Neural progenitor cell (in vitro differentiated cells): Measurements from ENCODE around the gene HAUS8. TPM values are rescaled to one million over a fixed set of nuclear protein-coding genes. Genes with fewer than 3 reads are reported as not detected.
"Not testable (repeated sequence)": the region's sequence is repeated elsewhere in the genome, so short reads cannot be mapped to it uniquely, and the experiment has no call there.

Experiments used
- DNase-seq: peaks from one replicate; pipeline ENCODE4 v3.0.0-alpha.2; 2016; ENCODE audit warnings: low spot score
- H2AFZ ChIP-seq: fragments of 200-600 bp; sonication (generic); replicated peaks from 2 replicates; pipeline ENCODE4 v1.6.1; 2016; ENCODE audit warnings: antibody characterized with exemption
- H3F3A ChIP-seq: fragments of 200-600 bp; sonication (generic); 2 replicates; pipeline ENCODE4 v1.6.1; 2016; ENCODE audit warnings: antibody characterized with exemption, low read depth
- H3K27ac ChIP-seq: fragments of 200-600 bp; sonication (generic); 2 replicates; pipeline ENCODE4 v1.5.1; 2016; ENCODE audit warnings: mild to moderate bottlenecking
- H3K27me3 ChIP-seq: fragments of 200-600 bp; sonication (generic); 2 replicates; pipeline ENCODE4 v1.6.1; 2016; ENCODE audit warnings: mild to moderate bottlenecking, moderate library complexity
- H3K36me3 ChIP-seq: fragments of 200-600 bp; sonication (generic); 2 replicates; pipeline ENCODE4 v1.5.1; 2016
- H3K4me1 ChIP-seq: fragments of 200-600 bp; sonication (generic); 2 replicates; pipeline ENCODE4 v1.6.1; 2016; ENCODE audit warnings: mixed run types
- H3K4me2 ChIP-seq: fragments of 200-600 bp; sonication (generic); 2 replicates; pipeline ENCODE4 v1.6.1; 2016
- H3K4me3 ChIP-seq: fragments of 200-600 bp; sonication (generic); 2 replicates; pipeline ENCODE4 v1.5.1; 2016
- H3K79me2 ChIP-seq: fragments of 200-600 bp; sonication (generic); 2 replicates; pipeline ENCODE4 v1.6.1; 2016; ENCODE audit warnings: low read depth
- H3K9ac ChIP-seq: fragments of 200-600 bp; sonication (generic); 2 replicates; pipeline ENCODE4 v1.6.1; 2016
- H3K9me3 ChIP-seq: fragments of 200-600 bp; sonication (generic); 2 replicates; pipeline ENCODE4 v1.5.1; 2016; ENCODE audit warnings: low read depth
- H4K20me1 ChIP-seq: fragments of 200-600 bp; sonication (generic); 2 replicates; pipeline ENCODE4 v1.6.1; 2016; ENCODE audit warnings: low read depth
- H3K27ac Mint-ChIP-seq: 3 replicates; pipeline ENCODE4 v1.8.0; 2021; ENCODE audit warnings: mixed read lengths
- H3K27me3 Mint-ChIP-seq: 2 replicates; pipeline ENCODE4 v1.8.0; 2022; ENCODE audit warnings: low read depth, mild to moderate bottlenecking, inconsistent platforms, moderate library complexity, mixed read lengths; ENCODE audit not compliant: insufficient read depth
- H3K36me3 Mint-ChIP-seq: 3 replicates; pipeline ENCODE4 v1.8.0; 2021; ENCODE audit warnings: mixed read lengths
- H3K4me1 Mint-ChIP-seq: 3 replicates; pipeline ENCODE4 v1.8.0; 2021; ENCODE audit warnings: mixed read lengths
- H3K4me3 Mint-ChIP-seq: 3 replicates; pipeline ENCODE4 v1.8.0; 2021; ENCODE audit warnings: mild to moderate bottlenecking, moderate library complexity, mixed read lengths
- H3K9me3 Mint-ChIP-seq: 3 replicates; pipeline ENCODE4 v1.8.0; 2020; ENCODE audit warnings: mixed read lengths
- CTCF ChIP-seq: fragments of 200-600 bp; sonication (generic); IDR thresholded peaks from 2 replicates; pipeline ENCODE4 v1.5.1; 2017; ENCODE audit warnings: antibody characterized with exemption, mild to moderate bottlenecking
- EZH2 ChIP-seq: fragments of 200-600 bp; sonication (generic); IDR thresholded peaks from 2 replicates; pipeline ENCODE4 v1.6.1; 2017; ENCODE audit warnings: antibody characterized with exemption, mild to moderate bottlenecking, moderate library complexity
- EZH2phosphoT487 ChIP-seq: fragments of 200-600 bp; sonication (generic); IDR thresholded peaks from 2 replicates; pipeline ENCODE4 v1.6.1; 2017; ENCODE audit warnings: antibody characterized with exemption
- total RNA-seq: library from RNA; depleted of rRNA; stranded (reverse); fragments of >200 nt; gene quantifications from 2 replicates; pipeline ENCODE4 v1.2.3, GENCODE V29; 2015; ENCODE audit warnings: low replicate concordance

HAUS8 gene
- total RNA-seq, 1 donor from 2014 or later = 15.6 TPM

GRCh38 chr19:17109300-17109699, 34.0 kb upstream of the HAUS8 start:
- no peak for DNase-seq
- H3K79me2 ChIP-seq = no peaks in the 10 kb centered on the region
- H3K4me2 ChIP-seq = no peak overlapping the region
- Mint-ChIP-seq H3K4me1 (peaks cover 10% of the 10 kb centered on the region), H3K9me3 (no peaks in the 10 kb centered on the region), H3K27me3 (peaks cover 4% of the 10 kb centered on the region), H3K36me3 (peaks cover 17% of the 10 kb centered on the region), H3K4me3 (no peak overlapping the region), H3K27ac (no peak overlapping the region)
- no peak for TF ChIP-seq EZH2
- TF ChIP-seq CTCF = no peak
- no peak for TF ChIP-seq EZH2phosphoT487
- H3K9me3 ChIP-seq = no peaks in the 10 kb centered on the region
- H3K4me1 ChIP-seq = peaks cover 5% of the 10 kb centered on the region
- peaks cover 1% of the 10 kb centered on the region for H3F3A ChIP-seq
- peaks cover 19% of the 10 kb centered on the region for H4K20me1 ChIP-seq
- no peaks in the 10 kb centered on the region for H3K27me3 ChIP-seq
- no peak overlapping the region for H2AFZ ChIP-seq
- H3K36me3 ChIP-seq = no peaks in the 10 kb centered on the region
- no peak overlapping the region for H3K9ac ChIP-seq
- no peak overlapping the region for H3K4me3 ChIP-seq
- no peak overlapping the region for H3K27ac ChIP-seq

- Mint-ChIP-seq H3K9me3 (peaks cover 2% of the 10 kb centered on the region), H3K27ac (no peak overlapping the region), H3K4me3 (no peak overlapping the region), H3K36me3 (peaks cover 16% of the 10 kb centered on the region), H3K27me3 (peaks cover 4% of the 10 kb centered on the region), H3K4me1 (peaks cover 10% of the 10 kb centered on the region)
- Histone ChIP-seq H3K4me1 (no peaks in the 10 kb centered on the region), H3K36me3 (no peaks in the 10 kb centered on the region), H3K4me2 (no peak overlapping the region), H2AFZ (no peak overlapping the region), H4K20me1 (peaks cover 10% of the 10 kb centered on the region), H3K4me3 (no peak overlapping the region), H3K27ac (no peak overlapping the region), H3K79me2 (no peaks in the 10 kb centered on the region), H3K9ac (no peak overlapping the region), H3K9me3 (no peaks in the 10 kb centered on the region), H3K27me3 (no peaks in the 10 kb centered on the region), H3F3A (no peaks in the 10 kb centered on the region)
- DNase-seq = no peak
- TF ChIP-seq EZH2 (no peak), EZH2phosphoT487 (no peak), CTCF (no peak)
Observed at GRCh38 chr19:17108453-17108784, 33.2 kb upstream of the HAUS8 start.

GRCh38 chr19:17107546-17108452, 32.5 kb upstream of the HAUS8 start:
- H4K20me1 ChIP-seq = peaks cover 9% of the 10 kb centered on the region
- no peaks in the 10 kb centered on the region for H3K36me3 ChIP-seq
- H3K27ac ChIP-seq = no peak overlapping the region
- H3K27me3 Mint-ChIP-seq = peaks cover 4% of the 10 kb centered on the region
- peaks cover 22% of the 10 kb centered on the region for H3K36me3 Mint-ChIP-seq
- no peak overlapping the region for H3K4me2 ChIP-seq
- DNase-seq = no peak
- no peaks in the 10 kb centered on the region for H3K9me3 ChIP-seq
- H3K9ac ChIP-seq = no peak overlapping the region
- H3K27ac Mint-ChIP-seq = peak overlapping the region; percentile 38
- H3K9me3 Mint-ChIP-seq = peaks cover 7% of the 10 kb centered on the region
- H3K4me1 ChIP-seq = no peaks in the 10 kb centered on the region
- H3K4me3 ChIP-seq = no peak overlapping the region
- H3K79me2 ChIP-seq = no peaks in the 10 kb centered on the region
- H3K4me3 Mint-ChIP-seq = no peak overlapping the region
- no peaks in the 10 kb centered on the region for H3K27me3 ChIP-seq
- H3F3A ChIP-seq = no peaks in the 10 kb centered on the region
- peaks cover 6% of the 10 kb centered on the region for H3K4me1 Mint-ChIP-seq
- H2AFZ ChIP-seq = no peak overlapping the region
- no peak for TF ChIP-seq CTCF
- no peak for TF ChIP-seq EZH2
- no peak for TF ChIP-seq EZH2phosphoT487

GRCh38 chr19:17106964-17107363, 31.7 kb upstream of the HAUS8 start:
- not testable (repeated sequence) for H3K27me3 ChIP-seq, H4K20me1 ChIP-seq

More at GRCh38 chr19:17106964-17107363, 31.7 kb upstream of the HAUS8 start:
- not testable (repeated sequence) for H3K4me3 ChIP-seq, H3K9ac ChIP-seq, H3K9me3 ChIP-seq, H2AFZ ChIP-seq, H3K9me3 Mint-ChIP-seq, H3K4me1 Mint-ChIP-seq, H3F3A ChIP-seq, H3K36me3 ChIP-seq, H3K27ac Mint-ChIP-seq, H3K27me3 Mint-ChIP-seq, H3K79me2 ChIP-seq, H3K4me1 ChIP-seq, DNase-seq, H3K4me3 Mint-ChIP-seq, H3K27ac ChIP-seq, H3K4me2 ChIP-seq
- peaks cover 25% of the 10 kb centered on the region for H3K36me3 Mint-ChIP-seq
